Skin of body (tissue), 2 donors: Measurements from ENCODE around the gene KRTAP29-1. TPM values are rescaled to one million over a fixed set of nuclear protein-coding genes. Genes with fewer than 3 reads are reported as not detected.
"Not testable (repeated sequence)": the region's sequence is repeated elsewhere in the genome, so short reads cannot be mapped to it uniquely, and the experiment has no call there.

ENCODE experiments used
- DNase-seq: peaks from one replicate; lab custom pipeline; 2025; lab: John Stamatoyannopoulos, UW
- total RNA-seq: library from RNA; depleted of rRNA; stranded (reverse); fragments of >200 nt; gene quantifications from one replicate; pipeline ENCODE4 v1.2.3, GENCODE V29; 2014

The KRTAP29-1 gene, protein sequence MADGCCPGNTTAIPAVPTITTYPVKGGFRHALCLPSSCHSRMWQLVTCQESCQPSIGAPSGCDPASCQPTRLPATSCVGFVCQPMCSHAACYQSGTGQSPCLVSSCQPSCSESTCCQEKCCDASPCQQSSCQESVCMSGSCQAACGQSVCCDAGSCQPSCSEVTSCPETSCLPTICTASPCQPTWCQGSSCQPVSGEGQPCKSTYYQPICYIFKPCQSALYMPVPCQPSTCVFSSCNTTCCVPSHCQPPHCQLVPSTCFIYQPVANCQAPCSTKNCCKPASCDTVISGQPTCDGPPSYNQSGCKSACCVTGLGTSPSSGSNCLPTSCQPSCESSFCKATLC
- total RNA-seq = 0.39 TPM

- no peak for DNase-seq
Measured at GRCh38 chr17:41301916-41302901, at the start of gene KRTAP29-1. Gene KRTAP29-1, minus strand, starts transcription at chr17:41302851. Its CDS starts 0 bp downstream, at chr17:41302851.

- DNase-seq = no peak
Measured at GRCh38 chr17:41351177-41351576, 48.5 kb upstream of the KRTAP29-1 start.

- DNase-seq = not testable (repeated sequence)
Measured at GRCh38 chr17:41350381-41350878, 47.8 kb upstream of the KRTAP29-1 start, which contains the start of gene KRT33A. Gene KRT33A, minus strand, starts transcription at chr17:41350828. Its CDS starts 61 bp downstream, at chr17:41350767.

DNA sequence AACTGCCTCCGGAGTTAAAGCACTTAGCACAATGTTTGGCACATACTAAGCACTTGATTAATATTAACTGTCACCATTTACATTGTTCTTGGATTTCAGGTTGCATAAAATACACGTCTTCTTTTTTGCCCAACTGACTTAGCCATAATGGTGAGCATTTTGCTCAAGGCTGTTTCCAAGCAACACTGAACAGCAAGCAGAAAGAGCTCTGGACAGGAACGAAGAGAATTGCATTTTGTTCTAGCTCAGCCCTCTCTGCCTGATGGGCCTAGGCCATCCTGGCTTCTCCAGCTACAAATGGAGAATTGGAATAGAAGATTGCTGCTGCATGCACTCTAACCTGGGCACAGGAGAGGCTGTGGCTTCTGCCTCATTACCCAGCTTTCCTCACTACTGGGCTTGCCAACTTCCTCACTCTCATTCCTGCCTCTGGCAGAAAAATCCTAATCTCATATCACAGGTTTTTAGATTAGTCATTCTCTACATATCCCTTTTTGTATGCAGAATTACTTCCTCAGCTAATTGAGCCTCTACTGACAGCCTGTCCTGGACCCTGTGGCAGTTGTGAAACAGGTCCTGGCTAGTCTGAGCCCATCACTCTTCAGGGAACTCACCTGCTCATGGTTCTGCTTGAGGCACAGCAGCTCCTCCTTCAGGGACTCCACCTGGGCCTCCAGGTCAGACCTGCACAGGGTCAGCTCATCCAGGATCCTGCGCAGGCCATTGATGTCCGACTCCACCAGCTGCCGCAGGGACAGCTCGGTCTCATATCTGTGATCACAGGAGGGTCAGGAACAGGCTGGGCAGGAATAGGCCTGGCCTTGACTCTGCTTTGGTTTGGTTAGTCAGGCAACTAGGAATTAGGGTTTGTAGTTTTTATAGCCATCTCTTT is 45.5 kb upstream of the KRTAP29-1 start:
- DNase-seq = no peak

DNA sequence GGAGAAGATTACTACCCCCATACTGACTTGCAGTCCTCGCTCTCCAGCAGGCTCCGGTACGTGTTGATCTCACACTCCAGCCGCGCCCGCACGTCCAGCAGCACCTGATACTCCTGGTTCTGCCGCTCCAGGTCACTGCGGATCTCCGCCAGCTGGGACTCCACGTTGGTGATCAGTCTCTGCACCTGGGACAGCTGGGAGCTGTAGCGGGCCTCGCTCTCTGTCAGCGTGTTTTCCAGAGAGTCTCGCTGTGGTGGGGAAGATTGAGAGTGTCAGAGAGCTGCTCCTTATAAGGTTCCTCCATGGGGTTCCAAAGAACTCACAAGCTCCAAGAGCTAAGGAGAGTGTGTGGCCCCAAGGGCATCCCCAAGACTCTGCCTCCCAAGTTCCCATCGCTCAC is 43.8 kb upstream of the KRTAP29-1 start:
- not testable (repeated sequence) for DNase-seq

GRCh38 chr17:41345992-41346391 is 43.3 kb upstream of the KRTAP29-1 start:
- DNase-seq = no peak

- no peak for DNase-seq
Measured at GRCh38 chr17:41343029-41343428, 40.4 kb upstream of the KRTAP29-1 start.

DNA sequence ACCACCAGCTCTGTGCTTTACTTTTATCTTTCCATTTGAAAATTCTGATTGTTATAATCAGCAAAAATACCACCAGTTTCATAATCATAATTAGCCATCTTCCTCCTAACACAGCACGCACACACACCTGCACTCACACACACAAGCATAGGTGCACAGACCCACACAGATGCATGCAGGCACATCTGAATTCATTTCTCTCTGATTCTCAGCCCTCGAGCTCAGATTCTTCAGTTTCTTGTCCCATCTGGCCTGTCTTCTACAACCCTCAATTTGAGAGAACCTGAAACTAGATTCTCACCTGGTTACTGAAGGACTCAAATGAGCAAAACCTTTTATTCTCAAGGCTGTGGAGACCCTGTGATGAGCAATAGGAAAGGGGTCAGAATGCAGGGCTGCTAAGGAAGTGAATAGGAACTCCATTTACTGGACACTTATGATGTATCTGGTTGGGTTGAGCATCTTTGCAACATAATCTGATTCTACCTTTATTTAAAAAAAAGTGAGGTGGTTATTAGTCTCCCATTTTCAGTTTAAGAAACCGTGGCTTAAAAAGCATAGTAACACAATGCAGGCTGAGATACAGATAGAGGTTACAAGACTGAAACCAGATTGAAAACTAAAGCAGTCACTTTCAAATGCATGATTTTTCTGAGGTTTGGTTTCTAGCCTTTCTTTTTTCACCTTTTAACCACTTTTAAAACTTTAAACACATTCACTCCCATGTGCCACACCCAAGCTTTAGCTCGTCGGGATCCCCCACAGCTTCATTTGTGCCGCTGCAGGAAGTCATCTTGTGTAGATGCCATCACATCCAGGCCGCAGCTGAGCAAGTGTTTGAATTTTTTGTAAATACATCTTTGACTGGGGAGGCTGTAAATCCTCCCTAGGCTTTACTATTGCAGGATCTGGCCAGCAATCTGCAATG is 38.5 kb upstream of the KRTAP29-1 start:
- DNase-seq = no peak

DNA sequence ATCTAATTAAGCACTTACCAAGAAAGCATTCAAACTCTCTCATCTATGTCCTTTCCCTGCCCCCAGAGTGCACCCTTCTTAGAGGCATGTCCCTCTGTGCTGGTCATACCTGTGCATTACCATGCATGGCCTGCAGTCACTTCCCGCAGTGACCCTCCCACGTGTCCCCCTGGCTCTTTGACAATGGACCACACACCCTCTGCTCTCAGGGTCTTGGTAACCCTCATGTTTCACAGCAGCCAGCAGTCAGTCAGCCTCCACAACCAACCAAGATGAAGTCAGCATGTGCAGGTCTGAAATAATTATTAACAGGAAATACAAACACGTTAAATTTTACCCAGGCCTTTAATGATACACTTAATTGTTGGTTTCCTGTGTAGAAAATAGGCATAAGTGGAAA is 37.8 kb upstream of the KRTAP29-1 start:
- no peak for DNase-seq

DNA sequence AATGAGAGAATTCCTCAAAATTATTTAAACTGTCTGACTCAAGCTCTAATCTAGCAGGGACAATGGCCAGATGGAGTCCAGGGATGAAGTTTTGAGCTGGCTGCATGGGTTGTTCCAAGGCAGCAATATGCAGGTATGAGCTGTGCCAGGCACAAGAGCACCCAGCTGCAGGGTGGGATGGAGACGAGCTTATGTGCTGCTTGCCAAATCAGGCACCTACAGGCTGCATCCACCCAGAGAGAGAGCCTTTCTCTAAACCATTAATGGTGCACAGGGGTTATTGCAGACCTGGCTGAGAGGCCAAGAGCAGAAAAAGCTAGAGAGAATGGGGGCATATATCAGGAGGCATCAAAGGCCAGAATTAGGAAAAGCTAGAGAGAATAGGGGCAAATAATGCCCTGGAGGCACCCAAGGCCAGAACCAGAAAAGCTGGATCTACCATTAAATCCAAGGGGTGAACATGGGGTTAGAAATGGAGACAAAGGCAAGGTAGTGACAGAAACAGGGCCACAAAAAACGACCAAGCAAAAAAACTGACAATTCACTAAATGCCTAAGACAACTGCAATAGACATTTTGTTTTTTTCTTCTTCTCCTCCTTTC is 37.0 kb upstream of the KRTAP29-1 start:
- DNase-seq = no peak

- DNase-seq = peak; percentile 20
Measured at GRCh38 chr17:41338961-41339485, 36.4 kb upstream of the KRTAP29-1 start.

DNA sequence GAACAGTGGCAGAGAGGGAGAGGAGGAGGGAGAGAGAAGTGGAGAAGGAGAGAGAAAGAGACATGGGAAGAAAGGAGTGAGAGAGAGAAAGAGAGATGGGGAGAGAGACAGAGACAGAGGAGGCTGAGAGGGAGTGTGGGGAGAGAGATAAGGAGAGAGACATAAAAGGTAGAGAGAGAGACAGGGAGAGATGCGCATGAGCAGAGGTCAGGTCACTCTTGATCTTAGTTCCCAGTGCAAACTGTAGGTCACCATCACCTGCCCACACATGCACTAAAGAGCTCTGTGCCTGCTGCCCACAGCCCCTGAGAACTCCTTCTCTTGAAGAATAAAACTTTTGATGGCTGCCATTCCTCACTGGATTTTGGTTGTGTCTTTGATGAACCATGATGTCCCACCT is 33.1 kb upstream of the KRTAP29-1 start:
- no peak for DNase-seq

- no peak for DNase-seq
Measured at GRCh38 chr17:41334385-41335305, 32.0 kb upstream of the KRTAP29-1 start.

GRCh38 chr17:41333836-41334235 is 31.2 kb upstream of the KRTAP29-1 start:
- DNase-seq = no peak

DNA sequence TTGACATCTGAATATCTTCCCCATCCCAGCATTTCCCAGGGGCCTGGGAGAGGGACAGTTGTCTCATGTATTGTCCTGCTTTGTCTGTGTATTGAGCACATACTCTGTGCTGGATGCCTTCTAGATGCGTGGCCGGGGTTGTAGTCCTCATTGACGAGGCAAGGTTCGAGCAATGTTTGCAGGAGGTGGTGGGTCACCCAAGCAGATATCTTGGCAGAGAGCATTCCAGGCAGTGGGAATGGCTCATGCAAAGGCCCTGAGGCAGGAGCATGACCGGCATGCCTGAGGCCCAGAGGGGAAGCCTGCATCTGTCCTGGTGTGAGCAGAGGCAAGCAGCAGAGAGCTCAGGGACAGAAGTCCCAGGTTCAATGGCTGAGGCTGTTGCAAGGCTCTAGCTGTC is 30.4 kb upstream of the KRTAP29-1 start:
- DNase-seq = no peak

GRCh38 chr17:41332239-41332638 is 29.6 kb upstream of the KRTAP29-1 start:
- no peak for DNase-seq

GRCh38 chr17:41331606-41332005 is 29.0 kb upstream of the KRTAP29-1 start:
- no peak for DNase-seq
